ENCODE results near the gene ACTR6. TPM values are rescaled to one million over a fixed set of nuclear protein-coding genes. Genes with fewer than 3 reads are reported as not detected.
"Not testable (repeated sequence)": the region's sequence is repeated elsewhere in the genome, so short reads cannot be mapped to it uniquely, and the experiment has no call there.

Gene ACTR6
- total and polyA plus RNA-seq, 9 donors, result 18.1 to 22.4 (median 19.6) TPM

DNA sequence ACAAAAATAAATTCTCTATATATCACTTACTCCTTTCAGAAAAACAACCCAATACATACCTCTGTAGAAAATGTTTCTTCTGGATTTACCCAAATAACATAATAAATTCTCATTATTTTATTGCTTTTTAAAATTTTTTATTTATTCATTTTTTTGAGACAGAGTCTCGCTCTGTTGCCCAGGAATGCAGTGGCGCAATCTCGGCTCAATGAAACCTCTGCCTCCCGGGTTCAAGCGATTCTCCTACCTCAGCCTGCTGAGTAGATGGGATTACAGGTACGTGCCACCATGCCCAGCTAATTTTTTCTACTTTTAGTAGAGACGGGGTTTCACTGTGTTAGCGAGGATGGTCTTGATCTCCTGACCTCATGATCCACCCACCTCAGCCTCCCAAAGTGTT lies 24.1 kb upstream of the ACTR6 start:
- 90% methylated on average over 3 of the region's 8 CpGs for WGBS (ENCODE audit: insufficient coverage)
- H3K36me3 ChIP-seq (ENCODE audit: control insufficient read depth, insufficient read depth, low read length), result not testable (repeated sequence)

DNA sequence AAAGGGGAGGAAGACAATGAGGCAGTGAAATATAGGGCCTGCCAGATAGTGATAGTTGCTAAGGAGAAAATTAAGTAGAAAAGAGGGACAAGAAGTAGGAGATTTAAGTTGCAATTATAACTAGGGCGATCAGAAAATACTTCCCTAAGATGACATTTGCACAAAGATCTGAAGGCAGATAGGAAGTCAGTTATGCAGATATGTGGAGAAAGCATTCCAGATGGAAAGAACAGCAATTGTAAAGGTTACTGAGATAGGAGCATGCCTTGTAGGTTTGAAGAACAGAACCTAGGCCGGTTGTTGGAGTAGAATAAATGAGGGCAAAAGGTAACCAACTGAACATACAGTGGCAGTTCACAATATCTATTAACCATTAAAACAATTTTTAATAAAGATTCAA lies 21.4 kb upstream of the ACTR6 start:
- no peaks in the 10 kb centered on the region for H3K27me3 ChIP-seq (ENCODE audit: control insufficient read depth, insufficient read depth, low read length)
- H3K9me3 ChIP-seq (replicated peaks; ENCODE audit: control insufficient read depth, low read depth, low read length), result no peaks in the 10 kb centered on the region
- H3K36me3 ChIP-seq (ENCODE audit: control insufficient read depth, insufficient read depth, low read length), result no peaks in the 10 kb centered on the region
- DNase-seq, result no peak
- no peak overlapping the region for H3K4me3 ChIP-seq (ENCODE audit: low read length)
- no CpG with 5 or more reads among the region's 2 CpGs for WGBS (ENCODE audit: insufficient coverage)
- H3K4me1 ChIP-seq (ENCODE audit: control insufficient read depth, insufficient read depth, low read length), result no peaks in the 10 kb centered on the region
- no peak overlapping the region for H3K27ac ChIP-seq (ENCODE audit: low read length)

More for the DNA sequence above, 24.1 kb upstream of the ACTR6 start:
- not testable (repeated sequence) for H3K9me3 ChIP-seq (replicated peaks; ENCODE audit: control insufficient read depth, low read depth, low read length); H3K27me3 ChIP-seq (ENCODE audit: control insufficient read depth, insufficient read depth, low read length); H3K4me3 ChIP-seq (ENCODE audit: low read length); H3K4me1 ChIP-seq (ENCODE audit: control insufficient read depth, insufficient read depth, low read length); H3K27ac ChIP-seq (ENCODE audit: low read length); DNase-seq

DNA sequence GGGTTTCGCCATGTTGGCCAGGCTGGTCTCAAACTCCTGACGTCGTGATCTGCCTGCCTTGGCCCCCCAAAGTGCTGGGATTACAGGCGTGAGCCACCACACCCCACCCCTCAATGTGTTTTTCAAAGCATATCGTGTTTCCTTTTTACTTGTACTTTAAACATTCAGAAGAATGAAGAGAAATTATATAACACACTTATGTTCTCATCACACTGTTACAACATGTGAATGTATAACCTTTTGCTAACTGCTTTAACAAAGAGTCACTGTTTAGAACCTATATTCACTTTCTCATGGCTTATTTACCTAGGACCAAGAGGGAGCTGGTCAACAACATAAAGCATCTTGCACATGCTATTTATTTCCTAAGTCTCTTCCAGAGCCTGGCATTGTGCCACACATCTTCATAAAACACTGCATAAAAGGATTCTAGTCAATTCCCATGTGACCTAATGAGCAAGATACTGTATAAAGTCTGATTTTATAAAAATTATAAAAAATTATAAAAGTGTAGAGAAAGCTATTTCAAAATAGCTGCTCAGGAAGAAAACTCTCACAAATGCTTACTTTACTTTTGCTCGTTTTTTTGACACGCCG lies 16.0 kb upstream of the ACTR6 start:
- Histone ChIP-seq H3K9me3 (replicated peaks; ENCODE audit: control insufficient read depth, low read depth, low read length) (no peaks in the 10 kb centered on the region), H3K27me3 (ENCODE audit: control insufficient read depth, insufficient read depth, low read length) (no peaks in the 10 kb centered on the region), H3K27ac (ENCODE audit: low read length) (no peak overlapping the region), H3K4me1 (ENCODE audit: control insufficient read depth, insufficient read depth, low read length) (no peaks in the 10 kb centered on the region), H3K4me3 (ENCODE audit: low read length) (no peak overlapping the region), H3K36me3 (ENCODE audit: control insufficient read depth, insufficient read depth, low read length) (no peaks in the 10 kb centered on the region)
- WGBS (ENCODE audit: insufficient coverage), result 87% methylated on average over 3 of the region's 8 CpGs
- no peak for DNase-seq

DNA sequence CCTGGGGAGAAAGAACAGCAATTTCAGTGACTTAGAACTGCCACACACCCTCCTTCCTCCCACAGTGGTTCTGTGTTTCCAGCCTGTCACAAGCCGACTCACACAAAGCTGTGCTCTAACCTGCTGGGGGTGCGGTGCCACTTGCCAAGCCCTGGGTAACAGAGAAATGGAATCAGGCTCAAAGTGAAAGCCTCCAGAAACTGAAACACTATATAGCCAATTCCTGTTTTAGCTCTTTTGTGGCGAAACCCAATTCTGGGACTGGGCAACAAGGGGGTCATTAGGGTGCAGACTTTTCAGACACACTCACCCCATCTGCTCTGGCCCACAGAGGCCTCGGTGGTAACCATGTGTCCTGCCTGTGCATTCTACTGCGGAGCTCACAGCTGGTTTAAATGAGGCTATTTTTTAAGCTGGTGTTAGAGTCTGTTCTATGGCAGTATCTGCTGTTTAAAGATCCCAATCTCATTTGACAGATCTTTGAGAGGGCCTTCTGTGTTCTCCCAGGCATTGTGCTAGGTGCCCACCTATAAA lies 15.2 kb upstream of the ACTR6 start:
- no peak overlapping the region for H3K27ac ChIP-seq (ENCODE audit: low read length)
- DNase-seq, result no peak
- no peaks in the 10 kb centered on the region for H3K9me3 ChIP-seq (replicated peaks; ENCODE audit: control insufficient read depth, low read depth, low read length)
- H3K4me1 ChIP-seq (ENCODE audit: control insufficient read depth, insufficient read depth, low read length), result no peaks in the 10 kb centered on the region
- no peaks in the 10 kb centered on the region for H3K27me3 ChIP-seq (ENCODE audit: control insufficient read depth, insufficient read depth, low read length)
- no peaks in the 10 kb centered on the region for H3K36me3 ChIP-seq (ENCODE audit: control insufficient read depth, insufficient read depth, low read length)
- no peak overlapping the region for H3K4me3 ChIP-seq (ENCODE audit: low read length)
- 52% methylated on average over 2 of the region's 5 CpGs for WGBS (ENCODE audit: insufficient coverage)

- H3K27me3 ChIP-seq (ENCODE audit: control insufficient read depth, insufficient read depth, low read length), result no peaks in the 10 kb centered on the region
- no peaks in the 10 kb centered on the region for H3K4me1 ChIP-seq (ENCODE audit: control insufficient read depth, insufficient read depth, low read length)
- no CpG with 5 or more reads among the region's 6 CpGs for WGBS (ENCODE audit: insufficient coverage)
- no peaks in the 10 kb centered on the region for H3K9me3 ChIP-seq (replicated peaks; ENCODE audit: control insufficient read depth, low read depth, low read length)
- no peak overlapping the region for H3K27ac ChIP-seq (ENCODE audit: low read length)
- DNase-seq, result no peak
- no peak overlapping the region for H3K4me3 ChIP-seq (ENCODE audit: low read length)
- H3K36me3 ChIP-seq (ENCODE audit: control insufficient read depth, insufficient read depth, low read length), result no peaks in the 10 kb centered on the region
Observed at GRCh38 chr12:100186071-100186470, 14.5 kb upstream of the ACTR6 start.

DNA sequence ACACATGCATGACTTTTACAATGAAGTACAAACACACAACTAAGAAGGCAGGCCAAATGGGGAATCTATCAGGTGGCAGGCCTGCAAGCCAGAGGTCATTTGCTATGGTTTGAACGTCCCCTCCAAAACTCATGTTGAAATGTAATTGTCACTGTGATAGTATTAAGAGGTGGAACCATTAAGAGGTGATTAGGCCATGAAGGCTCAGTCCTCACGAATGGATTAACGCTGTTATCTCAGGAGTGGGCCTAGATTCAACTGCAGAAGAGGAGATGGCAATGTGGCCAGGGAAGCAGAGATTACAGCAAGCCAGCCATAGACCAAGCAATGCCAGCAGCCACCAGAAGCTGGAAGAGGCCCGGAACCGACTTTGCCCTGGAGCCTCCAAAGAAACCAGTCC lies 13.5 kb upstream of the ACTR6 start:
- Histone ChIP-seq H3K27ac (ENCODE audit: low read length) (no peak overlapping the region), H3K4me3 (ENCODE audit: low read length) (no peak overlapping the region), H3K36me3 (ENCODE audit: control insufficient read depth, insufficient read depth, low read length) (no peaks in the 10 kb centered on the region), H3K27me3 (ENCODE audit: control insufficient read depth, insufficient read depth, low read length) (no peaks in the 10 kb centered on the region), H3K9me3 (replicated peaks; ENCODE audit: control insufficient read depth, low read depth, low read length) (no peaks in the 10 kb centered on the region), H3K4me1 (ENCODE audit: control insufficient read depth, insufficient read depth, low read length) (no peaks in the 10 kb centered on the region)
- WGBS (ENCODE audit: insufficient coverage), result 92% methylated on average over 2 of the region's 5 CpGs
- no peak for DNase-seq

GRCh38 chr12:100187857-100188519 lies 12.6 kb upstream of the ACTR6 start:
- no peaks in the 10 kb centered on the region for H3K4me1 ChIP-seq (ENCODE audit: control insufficient read depth, insufficient read depth, low read length)
- no peaks in the 10 kb centered on the region for H3K27me3 ChIP-seq (ENCODE audit: control insufficient read depth, insufficient read depth, low read length)
- H3K4me3 ChIP-seq (ENCODE audit: low read length), result no peak overlapping the region
- 65% methylated on average over 4 of the region's 5 CpGs for WGBS (ENCODE audit: insufficient coverage)
- no peaks in the 10 kb centered on the region for H3K36me3 ChIP-seq (ENCODE audit: control insufficient read depth, insufficient read depth, low read length)
- no peak overlapping the region for H3K27ac ChIP-seq (ENCODE audit: low read length)
- H3K9me3 ChIP-seq (replicated peaks; ENCODE audit: control insufficient read depth, low read depth, low read length), result no peaks in the 10 kb centered on the region
- no peak for DNase-seq

GRCh38 chr12:100188888-100189635 lies 11.6 kb upstream of the ACTR6 start:
- H3K36me3 ChIP-seq (ENCODE audit: control insufficient read depth, insufficient read depth, low read length); DNase-seq; H3K27ac ChIP-seq (ENCODE audit: low read length); H3K4me1 ChIP-seq (ENCODE audit: control insufficient read depth, insufficient read depth, low read length); H3K27me3 ChIP-seq (ENCODE audit: control insufficient read depth, insufficient read depth, low read length); H3K9me3 ChIP-seq (replicated peaks; ENCODE audit: control insufficient read depth, low read depth, low read length); H3K4me3 ChIP-seq (ENCODE audit: low read length): not testable (repeated sequence)
- 76% methylated on average over 4 of the region's 11 CpGs for WGBS (ENCODE audit: insufficient coverage)

DNA sequence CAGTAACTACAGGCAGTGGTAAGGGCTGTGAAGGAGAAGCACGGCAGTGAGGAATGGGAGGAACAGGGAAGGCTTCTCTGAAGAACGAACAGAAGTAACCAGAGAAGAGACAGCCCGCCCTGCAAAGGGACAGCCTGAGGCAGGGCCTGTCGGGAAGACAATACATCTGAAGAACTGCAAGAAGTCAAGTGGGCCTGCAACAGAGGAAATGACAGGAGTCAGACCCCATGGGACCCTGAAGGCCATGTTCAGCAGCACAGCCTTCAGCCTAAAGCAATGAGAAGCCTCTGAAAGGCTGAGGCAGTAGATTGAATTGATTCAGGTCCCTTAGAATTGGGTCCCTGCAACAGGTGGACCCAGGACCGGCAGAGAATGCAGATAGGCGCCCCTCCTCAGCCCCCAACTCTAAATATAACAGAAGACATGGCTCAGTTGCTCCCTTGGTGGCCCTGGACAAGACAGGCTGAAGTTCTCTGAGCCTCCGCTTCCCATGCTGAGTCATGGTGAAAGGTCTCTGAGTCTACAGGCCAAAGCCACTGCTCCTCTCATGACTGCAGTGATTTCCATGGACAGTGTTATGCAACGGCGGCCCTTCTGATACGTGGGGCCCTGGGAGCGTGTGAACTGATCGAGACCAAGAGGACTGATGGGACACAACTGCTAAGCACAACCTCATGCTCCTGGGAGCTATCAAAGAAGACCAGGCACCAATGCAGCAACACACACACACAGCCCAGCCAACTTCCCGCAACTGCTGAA lies 10.8 kb upstream of the ACTR6 start:
- DNase-seq, result peak; percentile 12
- Histone ChIP-seq H3K4me3 (ENCODE audit: low read length) (no peak overlapping the region), H3K27ac (ENCODE audit: low read length) (no peak overlapping the region), H3K9me3 (replicated peaks; ENCODE audit: control insufficient read depth, low read depth, low read length) (no peaks in the 10 kb centered on the region), H3K36me3 (ENCODE audit: control insufficient read depth, insufficient read depth, low read length) (no peaks in the 10 kb centered on the region), H3K27me3 (ENCODE audit: control insufficient read depth, insufficient read depth, low read length) (no peaks in the 10 kb centered on the region), H3K4me1 (ENCODE audit: control insufficient read depth, insufficient read depth, low read length) (no peaks in the 10 kb centered on the region)
- WGBS (ENCODE audit: insufficient coverage), result 87% methylated on average over 13 of the region's 13 CpGs

DNA sequence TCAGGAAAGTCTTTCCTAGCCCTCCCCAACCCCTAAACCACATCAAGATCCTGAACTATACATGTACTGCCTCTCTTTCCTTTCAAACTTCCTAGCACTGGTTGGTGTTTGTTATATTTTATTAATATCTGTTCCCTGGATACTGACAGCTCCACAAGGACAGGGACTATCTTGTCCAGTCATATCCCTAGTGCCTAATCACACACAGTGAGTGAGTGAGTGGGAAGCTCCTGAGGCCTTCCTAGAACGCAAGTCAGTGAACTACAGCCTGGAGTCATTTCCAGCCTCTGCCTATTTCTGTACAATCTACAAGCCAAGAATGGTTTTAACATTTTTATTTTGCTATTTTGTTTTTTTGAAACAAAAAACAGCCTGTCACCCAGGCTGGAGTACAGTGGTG lies 7.5 kb upstream of the ACTR6 start:
- no CpG with 5 or more reads among the region's 1 CpG for WGBS (ENCODE audit: insufficient coverage)
- no peak overlapping the region for H3K27ac ChIP-seq (ENCODE audit: low read length)

More for the DNA sequence above, 7.5 kb upstream of the ACTR6 start:
- Histone ChIP-seq H3K36me3 (ENCODE audit: control insufficient read depth, insufficient read depth, low read length) (no peaks in the 10 kb centered on the region), H3K4me3 (ENCODE audit: low read length) (no peak overlapping the region), H3K4me1 (ENCODE audit: control insufficient read depth, insufficient read depth, low read length) (no peaks in the 10 kb centered on the region), H3K9me3 (replicated peaks; ENCODE audit: control insufficient read depth, low read depth, low read length) (no peaks in the 10 kb centered on the region), H3K27me3 (ENCODE audit: control insufficient read depth, insufficient read depth, low read length) (no peaks in the 10 kb centered on the region)
- peak; percentile 9 for DNase-seq
